IPS DF 6.9 (cell line): ENCODE measurements around the gene CUTC.
"Not testable (repeated sequence)": the region's sequence is repeated elsewhere in the genome, so short reads cannot be mapped to it uniquely, and the experiment has no call there.

Source experiments
- DNase-seq: peaks from one replicate; pipeline ENCODE4 v3.0.0-alpha.2; 2013; ENCODE audit warnings: low read depth, low spot score
- H3K27ac ChIP-seq: one replicate; pipeline ENCODE4 v1.5.1; 2013; ENCODE audit warnings: low read length, control low read depth
- H3K27me3 ChIP-seq: 2 replicates; pipeline ENCODE4 v1.6.1; 2013; ENCODE audit warnings: mild to moderate bottlenecking, low read length; ENCODE audit not compliant: control insufficient read depth, insufficient read depth
- H3K36me3 ChIP-seq: 2 replicates; pipeline ENCODE4 v1.6.1; 2013; ENCODE audit warnings: low read length; ENCODE audit not compliant: control insufficient read depth, insufficient read depth
- H3K4me1 ChIP-seq: 2 replicates; pipeline ENCODE4 v1.6.1; 2013; ENCODE audit warnings: low read length; ENCODE audit not compliant: control insufficient read depth, insufficient read depth
- H3K4me3 ChIP-seq: 2 replicates; pipeline ENCODE4 v1.5.1; 2013; ENCODE audit warnings: mild to moderate bottlenecking, low read length
- H3K9me3 ChIP-seq: 2 replicates; pipeline ENCODE4 v1.6.1; 2013; ENCODE audit warnings: low read length, inconsistent platforms; ENCODE audit not compliant: control insufficient read depth, insufficient read depth
- WGBS: extraction: QIAGEN DNeasy Blood & Tissue Kit; methylation state at CpG from one replicate; pipeline ENCODE4 v1.1.7; 2013; ENCODE audit warnings: mixed read lengths, missing lambda C conversion rate; ENCODE audit not compliant: insufficient read length, insufficient coverage; 5-methylcytosine and 5-hydroxymethylcytosine counted together

Gene CUTC

DNA sequence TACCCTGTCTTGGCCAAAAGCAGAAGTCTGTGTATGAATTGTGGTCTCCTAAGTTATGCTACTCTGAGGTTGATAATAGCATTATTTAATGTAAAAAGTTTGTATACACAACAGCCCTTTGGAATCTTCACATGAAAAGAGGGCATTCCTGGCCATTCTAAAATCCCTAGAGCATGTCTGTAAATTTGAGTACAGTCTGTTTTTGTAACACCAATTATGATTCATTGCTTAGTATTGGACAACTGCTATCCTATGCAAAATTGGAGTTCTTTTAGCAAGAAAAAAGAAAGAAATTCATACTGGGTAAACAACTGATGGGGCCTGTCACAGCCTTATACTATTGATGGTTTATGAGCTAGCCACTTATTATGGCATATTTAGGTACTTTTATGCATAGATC, 10.2 kb downstream of the CUTC start:
- Histone ChIP-seq H3K27me3 (no peaks in the 10 kb centered on the region; the same call in 1 of the 2 replicates), H3K4me3 (no peak overlapping the region), H3K36me3 (peaks cover 14% of the 10 kb centered on the region; the same call in 1 of the 2 replicates), H3K4me1 (no peaks in the 10 kb centered on the region), H3K27ac (no peak overlapping the region), H3K9me3 (no peaks in the 10 kb centered on the region)
- no peak for DNase-seq

DNA sequence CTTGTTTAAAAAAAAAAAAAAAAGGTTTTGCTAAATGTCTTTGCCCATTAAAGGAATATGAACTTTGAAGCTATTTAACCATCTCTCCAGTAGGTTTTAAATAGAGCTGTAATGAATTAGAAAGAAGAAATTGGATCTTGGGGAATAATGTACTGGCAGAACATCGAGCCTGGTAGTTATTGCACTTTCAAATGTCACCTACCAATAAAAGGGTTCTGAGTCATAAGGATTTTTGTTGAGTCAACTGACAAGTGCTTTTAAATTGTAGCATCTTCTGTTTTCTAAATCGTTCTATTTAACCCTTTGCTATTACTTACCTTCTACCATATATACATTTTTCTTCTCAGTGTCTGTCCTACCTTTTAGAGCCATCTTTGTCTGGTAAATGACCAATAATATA, 10.7 kb downstream of the CUTC start:
- DNase-seq: no peak
- Histone ChIP-seq H3K4me1 (no peaks in the 10 kb centered on the region), H3K27me3 (no peaks in the 10 kb centered on the region; the same call in 1 of the 2 replicates), H3K27ac (no peak overlapping the region), H3K4me3 (no peak overlapping the region), H3K9me3 (no peaks in the 10 kb centered on the region), H3K36me3 (peaks cover 15% of the 10 kb centered on the region; the same call in 1 of the 2 replicates)
- WGBS: no CpG with 5 or more reads among the region's 2 CpGs

DNA sequence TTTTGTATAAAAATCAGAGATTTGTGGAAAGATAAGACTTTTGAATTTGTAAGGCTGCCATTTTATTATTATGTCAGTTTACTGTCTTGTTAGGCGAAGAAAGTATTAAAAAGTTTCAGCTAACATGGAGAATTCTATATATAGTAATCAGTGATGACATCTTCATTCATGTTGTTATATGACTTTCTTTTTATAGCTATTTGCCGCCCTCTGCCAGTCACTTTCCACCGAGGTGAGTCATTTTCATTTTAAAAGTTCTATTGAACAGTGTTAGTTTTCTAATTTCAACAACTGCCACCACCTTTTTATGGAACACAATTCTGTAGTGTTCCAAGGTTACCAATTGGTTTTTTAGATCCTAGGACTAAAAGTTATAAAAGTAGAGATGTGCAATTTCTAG, 11.8 kb downstream of the CUTC start:
- Histone ChIP-seq H3K27ac (no peak overlapping the region), H3K27me3 (no peaks in the 10 kb centered on the region; the same call in 1 of the 2 replicates), H3K9me3 (no peaks in the 10 kb centered on the region), H3K4me3 (no peak overlapping the region), H3K4me1 (no peaks in the 10 kb centered on the region), H3K36me3 (peaks cover 15% of the 10 kb centered on the region; the same call in 1 of the 2 replicates)
- DNase-seq: no peak
- no CpG with 5 or more reads among the region's 3 CpGs for WGBS

DNA sequence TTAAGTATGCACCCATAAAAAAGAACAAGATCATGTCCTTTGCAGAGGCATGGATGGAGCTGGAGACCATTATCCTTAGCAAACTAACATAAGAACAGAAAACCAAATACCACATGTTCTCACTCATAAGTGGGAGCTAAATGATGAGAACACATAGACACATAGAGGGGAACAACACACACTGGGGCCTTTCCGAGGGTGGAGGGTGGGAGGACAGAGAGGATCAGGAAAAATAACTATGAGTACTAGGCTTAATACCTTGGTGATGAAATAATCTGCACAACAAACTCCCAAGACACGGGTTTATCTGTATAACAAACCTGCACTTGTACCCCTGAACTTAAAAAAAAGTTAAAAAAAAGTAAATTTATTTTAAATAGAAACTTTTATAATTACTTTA, 14.1 kb downstream of the CUTC start:
- not testable (repeated sequence) for H3K4me3 ChIP-seq, DNase-seq, H3K27ac ChIP-seq, H3K27me3 ChIP-seq, H3K9me3 ChIP-seq, H3K4me1 ChIP-seq
- H3K36me3 ChIP-seq: peaks cover 15% of the 10 kb centered on the region; the same call in 1 of the 2 replicates
- WGBS: no CpG with 5 or more reads among the region's 2 CpGs

DNA sequence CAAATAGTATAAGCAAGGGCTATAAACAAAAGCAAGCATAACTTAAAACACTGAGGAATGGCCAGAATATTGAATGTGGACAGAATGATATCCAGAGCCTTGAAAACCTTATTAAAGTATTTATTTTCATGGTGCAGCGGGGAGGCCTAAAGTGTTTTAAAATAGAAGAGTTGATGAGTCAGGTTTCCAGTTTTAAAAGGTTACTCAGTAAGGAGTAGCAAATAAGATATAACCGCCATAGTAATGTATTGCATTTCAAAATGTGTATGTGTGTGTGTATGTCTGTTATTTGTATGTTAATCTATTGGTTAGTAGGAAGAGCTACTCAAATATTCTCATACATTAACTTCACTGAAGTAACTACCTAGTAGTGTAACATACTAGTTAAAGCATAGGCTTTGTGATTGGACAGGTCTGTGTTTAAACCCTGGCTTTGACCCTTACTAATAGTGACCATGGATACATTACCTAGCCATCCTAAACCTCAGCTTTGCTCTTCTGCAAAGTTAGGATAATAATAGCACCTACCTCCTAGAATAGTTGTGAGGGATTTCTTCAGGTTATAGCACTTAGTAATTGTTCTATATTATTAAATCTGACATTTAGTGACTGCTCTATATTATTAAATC, 16.9 kb downstream of the CUTC start:
- Histone ChIP-seq H3K36me3 (peaks cover 10% of the 10 kb centered on the region; the same call in 1 of the 2 replicates), H3K27me3 (no peaks in the 10 kb centered on the region; the same call in 1 of the 2 replicates), H3K9me3 (no peaks in the 10 kb centered on the region), H3K27ac (no peak overlapping the region), H3K4me1 (no peaks in the 10 kb centered on the region), H3K4me3 (no peak overlapping the region)
- WGBS: no CpG with 5 or more reads among the region's 2 CpGs
- no peak for DNase-seq

DNA sequence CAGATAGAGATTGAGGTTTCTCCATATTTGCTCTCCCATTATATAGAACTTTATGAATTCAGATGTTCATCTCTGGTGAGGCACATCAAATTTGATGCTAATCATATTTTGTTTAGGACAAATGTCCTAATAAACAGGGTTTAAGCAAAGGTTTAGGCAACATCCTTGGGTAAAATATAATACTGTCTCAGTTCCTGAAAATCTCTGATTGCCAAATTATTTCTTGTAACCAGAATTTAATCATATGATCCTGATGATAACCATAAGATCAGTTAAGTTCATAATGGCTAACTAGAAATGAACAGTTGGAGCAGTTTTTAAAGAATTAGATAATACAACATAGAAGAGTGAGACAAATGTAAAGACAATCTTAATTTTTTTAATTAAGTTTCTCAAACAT, 18.6 kb downstream of the CUTC start:
- DNase-seq: no peak
- H3K9me3 ChIP-seq: no peaks in the 10 kb centered on the region
- H3K4me1 ChIP-seq: no peaks in the 10 kb centered on the region
- H3K27ac ChIP-seq: no peak overlapping the region
- H3K27me3 ChIP-seq: no peaks in the 10 kb centered on the region; the same call in 1 of the 2 replicates
- no peak overlapping the region for H3K4me3 ChIP-seq
- H3K36me3 ChIP-seq: peaks cover 11% of the 10 kb centered on the region; the same call in 1 of the 2 replicates

DNA sequence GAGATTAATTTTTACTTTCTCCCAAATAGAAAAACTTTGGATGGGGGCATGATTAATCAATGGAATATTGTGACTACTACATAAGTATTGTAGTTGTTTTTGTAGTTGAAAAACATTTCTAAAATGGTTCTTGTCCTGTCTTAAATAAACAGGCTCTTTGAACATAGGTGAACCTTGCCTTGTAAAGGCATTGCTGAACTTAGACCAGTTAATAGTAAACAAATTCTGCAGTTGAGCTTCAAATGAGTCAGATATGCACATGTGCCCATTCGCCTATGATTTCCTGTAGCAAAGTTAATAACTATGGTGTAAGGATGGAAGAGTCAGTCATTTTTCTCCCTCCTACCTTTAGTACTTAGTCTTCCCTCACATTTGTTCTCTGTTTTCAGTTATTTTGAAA, 22.6 kb downstream of the CUTC start:
- no CpG with 5 or more reads among the region's 1 CpG for WGBS
- Histone ChIP-seq H3K27ac (no peak overlapping the region), H3K4me1 (no peaks in the 10 kb centered on the region), H3K9me3 (no peaks in the 10 kb centered on the region), H3K27me3 (no peaks in the 10 kb centered on the region), H3K36me3 (peaks cover 8% of the 10 kb centered on the region; the same call in 1 of the 2 replicates), H3K4me3 (no peak overlapping the region)
- DNase-seq: no peak

DNA sequence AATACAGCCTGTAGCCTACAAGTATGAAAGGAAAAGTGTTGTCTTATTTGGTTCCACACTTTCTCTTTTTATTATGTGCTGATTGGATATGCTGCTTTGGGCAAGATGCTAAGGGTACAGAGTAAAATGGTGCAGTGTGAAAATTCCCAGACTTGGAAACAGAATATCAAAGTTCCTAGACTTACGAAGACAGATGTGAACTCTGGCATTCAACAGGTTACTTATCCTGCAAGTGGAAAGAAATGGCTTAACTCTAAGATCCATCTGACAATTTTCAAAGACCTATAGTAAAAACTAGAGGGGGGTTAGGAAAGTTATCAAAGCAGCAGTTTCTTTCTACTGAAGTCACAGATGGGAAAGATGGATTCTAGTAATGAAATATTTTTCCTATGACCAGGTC, 24.1 kb downstream of the CUTC start:
- no peaks in the 10 kb centered on the region for H3K9me3 ChIP-seq
- H3K27ac ChIP-seq: no peak overlapping the region
- DNase-seq: no peak
- no peaks in the 10 kb centered on the region for H3K4me1 ChIP-seq
- peaks cover 8% of the 10 kb centered on the region; the same call in 1 of the 2 replicates for H3K36me3 ChIP-seq
- no peak overlapping the region for H3K4me3 ChIP-seq
- WGBS: no CpG with 5 or more reads among the region's 1 CpG
- H3K27me3 ChIP-seq: no peaks in the 10 kb centered on the region

DNA sequence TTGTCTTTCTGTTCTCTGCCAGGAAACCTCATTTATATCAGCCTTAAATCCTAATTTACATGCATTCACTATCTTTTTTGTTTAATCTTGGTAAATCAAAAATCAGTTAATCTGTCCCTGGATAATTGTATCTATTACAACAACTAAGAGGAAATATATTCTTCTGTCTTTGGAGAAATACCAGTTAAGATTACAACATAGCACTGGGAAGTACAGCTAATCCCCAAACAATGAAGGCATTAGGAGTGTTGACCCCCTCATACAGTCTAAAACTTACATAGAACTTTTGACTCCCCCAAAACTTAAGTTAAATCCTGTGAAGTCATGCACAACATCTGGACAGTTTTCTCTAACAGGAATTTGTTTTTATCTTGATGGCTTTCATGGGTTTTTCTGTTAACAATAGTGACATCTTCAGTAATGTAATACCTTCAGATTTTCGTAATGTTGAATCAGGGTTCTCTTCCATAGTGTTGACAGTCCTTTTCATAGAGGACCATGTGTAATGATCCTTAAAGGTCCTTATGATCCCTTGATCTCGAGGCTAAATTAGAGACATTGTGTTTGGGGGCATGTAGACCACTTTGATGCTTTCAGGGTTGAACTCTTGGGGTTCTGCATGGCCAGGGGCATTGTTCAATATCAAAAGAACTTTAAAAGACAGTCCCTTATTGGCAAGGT, 26.3 kb downstream of the CUTC start:
- WGBS: no CpG with 5 or more reads among the region's 2 CpGs

DNA sequence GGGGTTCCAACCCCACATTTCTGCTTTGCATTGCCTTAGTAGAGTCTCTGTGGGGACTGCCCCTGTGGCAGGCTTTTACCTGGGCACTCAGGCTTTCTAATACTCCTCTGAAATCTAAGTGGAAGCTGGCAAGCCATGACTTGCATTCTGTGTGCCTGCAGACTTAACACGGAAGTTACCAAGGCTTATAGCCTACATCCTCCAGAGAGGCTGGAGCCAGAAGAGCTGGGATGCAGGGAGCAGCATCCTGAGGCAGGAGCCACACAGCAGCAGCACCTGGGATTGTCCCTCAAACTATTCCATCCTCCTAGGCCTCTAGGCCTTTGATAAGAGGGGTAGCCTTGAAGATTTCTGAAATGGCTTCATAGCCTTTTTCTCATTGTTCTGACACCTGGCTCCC, 28.3 kb downstream of the CUTC start:
- H3K4me3 ChIP-seq: no peak overlapping the region
- no peaks in the 10 kb centered on the region for H3K4me1 ChIP-seq
- H3K27me3 ChIP-seq: no peaks in the 10 kb centered on the region
- WGBS: no CpG with 5 or more reads among the region's 1 CpG
- H3K27ac ChIP-seq: no peak overlapping the region
- H3K9me3 ChIP-seq: no peaks in the 10 kb centered on the region
- no peak for DNase-seq
- H3K36me3 ChIP-seq: peaks cover 5% of the 10 kb centered on the region; the same call in 1 of the 2 replicates

More for the DNA sequence above, 26.3 kb downstream of the CUTC start:
- DNase-seq: no peak
- Histone ChIP-seq H3K27me3 (no peaks in the 10 kb centered on the region), H3K27ac (no peak overlapping the region), H3K36me3 (peaks cover 8% of the 10 kb centered on the region; the same call in 1 of the 2 replicates), H3K4me1 (no peaks in the 10 kb centered on the region), H3K9me3 (no peaks in the 10 kb centered on the region), H3K4me3 (no peak overlapping the region)

DNA sequence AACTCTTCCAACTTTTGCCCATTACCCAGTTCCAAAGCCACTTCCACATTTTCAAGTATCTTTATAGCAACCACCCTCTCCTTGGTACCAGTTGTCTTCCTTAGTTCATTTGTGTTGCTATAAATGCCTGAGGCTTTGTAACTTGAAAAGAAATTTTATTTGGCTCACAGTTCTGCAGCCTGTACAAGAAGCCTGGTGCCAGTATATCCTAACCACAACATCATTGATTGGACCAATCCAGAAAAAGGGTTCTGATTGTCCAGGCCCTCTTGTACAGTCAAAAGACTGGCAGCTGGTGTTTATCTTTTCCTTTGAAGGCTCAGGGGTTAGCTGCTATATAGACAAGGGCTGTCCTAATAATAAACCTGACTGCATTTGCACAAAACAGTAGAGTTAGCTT, 29.3 kb downstream of the CUTC start:
- Histone ChIP-seq H3K27me3 (no peaks in the 10 kb centered on the region), H3K36me3 (peaks cover 3% of the 10 kb centered on the region; the same call in 1 of the 2 replicates), H3K9me3 (no peaks in the 10 kb centered on the region), H3K4me1 (no peaks in the 10 kb centered on the region), H3K4me3 (no peak overlapping the region), H3K27ac (no peak overlapping the region)
- no peak for DNase-seq
